Suprapubic skin (tissue), 4 donors: Measurements from ENCODE around the gene RPS6KA3. TPM values are rescaled to one million over a fixed set of nuclear protein-coding genes. Genes with fewer than 3 reads are reported as not detected.

Source experiments
- DNase-seq, 2 donors: peaks; one replicate each; pipeline ENCODE4 v3.0.0-alpha.2; 2019; ENCODE audit warnings: low spot score in 2 of 2
- H3K27ac ChIP-seq: fragments of 200-600 bp; sonication (generic); one replicate; pipeline ENCODE4 v1.5.1; 2019
- H3K27me3 ChIP-seq: fragments of 200-600 bp; sonication (generic); one replicate; pipeline ENCODE4 v1.5.1; 2019
- H3K36me3 ChIP-seq: fragments of 200-600 bp; sonication (generic); one replicate; pipeline ENCODE4 v1.5.1; 2019
- H3K4me1 ChIP-seq: fragments of 200-600 bp; sonication (generic); one replicate; pipeline ENCODE4 v1.5.1; 2019
- H3K4me3 ChIP-seq: fragments of 200-600 bp; sonication (generic); one replicate; pipeline ENCODE4 v1.5.1; 2019; ENCODE audit warnings: mild to moderate bottlenecking
- H3K9me3 ChIP-seq: fragments of 200-600 bp; sonication (generic); one replicate; pipeline ENCODE4 v1.5.1; 2019
- EP300 ChIP-seq: sonication (generic); formaldehyde crosslinking; IDR thresholded peaks from one replicate; pipeline ENCODE4 v1.6.1; 2017; ENCODE audit warnings: antibody characterized with exemption
- POLR2A ChIP-seq, 2 donors: fragments of 450-650 bp; IDR thresholded peaks; one replicate each; pipeline ENCODE4 v1.6.1; 2017; ENCODE audit warnings: antibody characterized with exemption in 2 of 2, mild to moderate bottlenecking in 2 of 2, moderate library complexity in 2 of 2
- POLR2AphosphoS5 ChIP-seq, 3 donors: sonication (generic); formaldehyde crosslinking; IDR thresholded peaks; one replicate each; pipeline ENCODE4 v1.6.1; 2017; ENCODE audit warnings: antibody characterized with exemption in 3 of 3
- WGBS: methylation state at CpG from one replicate; pipeline ENCODE4 v1.1.5; 2018; 5-methylcytosine and 5-hydroxymethylcytosine counted together
- total RNA-seq, 4 donors: library from RNA; depleted of rRNA; stranded (reverse); fragments of >200 nt; gene quantifications; one replicate each; pipeline ENCODE4 v1.1.0, GENCODE V29; 2016
- TF ChIP-seq, protein P1 (sequence below), 2 donors: fragments of 200-600 bp in 1 of 2; fragments of 450-650 bp in 1 of 2; sonication (generic) in 1 of 2; IDR thresholded peaks; one replicate each; pipeline ENCODE4 v1.5.1; 2016 to 2019; ENCODE audit warnings: antibody characterized with exemption in 2 of 2, mild to moderate bottlenecking in 1 of 2, moderate library complexity in 1 of 2

RPS6KA3 gene
- 10 to 100 TPM; 27.2 to 36.0 (median 32.2) TPM for total RNA-seq

DNA sequence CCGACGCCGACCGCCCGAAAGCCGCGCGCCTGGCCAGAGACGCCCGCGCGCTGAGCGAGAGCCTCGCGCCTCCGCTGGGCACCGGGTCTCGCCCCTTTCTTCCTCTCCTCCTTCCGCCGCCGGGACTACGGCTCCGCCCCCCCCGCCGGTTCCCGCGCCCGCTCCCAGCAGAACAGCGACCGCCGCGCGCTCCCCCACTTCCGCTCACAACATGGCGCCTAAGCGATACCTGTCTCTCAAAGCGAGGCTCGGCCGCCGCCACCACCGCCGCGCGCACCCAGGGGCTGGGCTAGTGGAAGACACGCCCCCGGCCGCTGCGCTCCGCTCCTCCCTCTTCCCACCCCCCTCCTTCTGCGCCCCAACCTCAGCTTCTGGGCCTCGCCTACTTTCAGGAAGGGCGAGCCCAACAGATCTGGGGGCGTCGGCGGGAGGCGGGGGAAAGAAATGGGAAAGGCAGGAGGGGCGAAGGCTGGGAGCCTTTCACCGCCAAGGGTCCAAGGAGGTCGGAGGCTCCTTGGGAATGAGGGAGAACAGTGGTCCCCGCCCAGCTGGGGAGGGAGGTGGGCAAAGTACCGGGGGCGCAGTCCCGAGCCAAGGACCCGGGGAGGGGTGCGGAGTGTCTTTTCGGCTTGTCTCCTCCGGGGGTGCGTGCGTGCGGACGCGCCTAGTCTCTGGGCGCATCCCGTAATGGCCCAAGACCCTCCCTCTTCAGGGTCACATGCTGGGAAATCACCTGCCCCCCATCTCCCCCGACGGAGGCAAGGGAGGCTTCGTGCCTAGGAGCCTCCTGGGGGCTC lies at the start of gene RPS6KA3:
TSS of gene RPS6KA3 (minus strand) at position 100 of the 797 bp plus-strand sequence. CDS start 277 bp downstream, outside the sequence.
- 49% methylated on average over 50 of the region's 77 CpGs for WGBS
- H3K27me3 ChIP-seq: no peaks in the 10 kb centered on the region

DNA sequence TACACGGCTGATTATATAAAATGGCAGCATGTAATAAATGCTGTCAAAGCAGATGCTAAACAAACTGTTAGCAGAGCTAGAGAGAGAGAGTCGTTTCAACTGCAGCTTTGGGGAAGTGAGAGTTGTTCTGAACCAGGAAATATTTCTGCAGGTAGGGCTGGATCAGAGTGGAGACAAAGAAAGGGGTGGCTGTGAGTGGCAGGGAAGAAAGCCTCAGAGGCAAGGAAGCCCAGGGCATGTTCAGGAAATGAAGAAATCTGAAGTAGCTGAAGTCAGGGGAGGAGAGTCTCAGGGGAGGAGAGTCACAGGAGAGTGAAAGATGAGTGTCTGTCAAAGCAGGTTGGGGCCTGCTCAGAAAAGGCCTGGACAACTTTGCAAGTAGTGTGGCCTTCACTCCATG lies 48.4 kb upstream of the RPS6KA3 start:
- no peak for DNase-seq
- Histone ChIP-seq H3K4me3 (no peak overlapping the region), H3K27ac (no peak overlapping the region), H3K4me1 (no peaks in the 10 kb centered on the region), H3K9me3 (no peaks in the 10 kb centered on the region), H3K36me3 (no peaks in the 10 kb centered on the region), H3K27me3 (no peaks in the 10 kb centered on the region)
- 46% methylated on average over 2 of the region's 2 CpGs for WGBS
- TF ChIP-seq, protein P1, sequence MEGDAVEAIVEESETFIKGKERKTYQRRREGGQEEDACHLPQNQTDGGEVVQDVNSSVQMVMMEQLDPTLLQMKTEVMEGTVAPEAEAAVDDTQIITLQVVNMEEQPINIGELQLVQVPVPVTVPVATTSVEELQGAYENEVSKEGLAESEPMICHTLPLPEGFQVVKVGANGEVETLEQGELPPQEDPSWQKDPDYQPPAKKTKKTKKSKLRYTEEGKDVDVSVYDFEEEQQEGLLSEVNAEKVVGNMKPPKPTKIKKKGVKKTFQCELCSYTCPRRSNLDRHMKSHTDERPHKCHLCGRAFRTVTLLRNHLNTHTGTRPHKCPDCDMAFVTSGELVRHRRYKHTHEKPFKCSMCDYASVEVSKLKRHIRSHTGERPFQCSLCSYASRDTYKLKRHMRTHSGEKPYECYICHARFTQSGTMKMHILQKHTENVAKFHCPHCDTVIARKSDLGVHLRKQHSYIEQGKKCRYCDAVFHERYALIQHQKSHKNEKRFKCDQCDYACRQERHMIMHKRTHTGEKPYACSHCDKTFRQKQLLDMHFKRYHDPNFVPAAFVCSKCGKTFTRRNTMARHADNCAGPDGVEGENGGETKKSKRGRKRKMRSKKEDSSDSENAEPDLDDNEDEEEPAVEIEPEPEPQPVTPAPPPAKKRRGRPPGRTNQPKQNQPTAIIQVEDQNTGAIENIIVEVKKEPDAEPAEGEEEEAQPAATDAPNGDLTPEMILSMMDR (IDR thresholded peaks at IDR 0.05): no peak
- TF ChIP-seq POLR2A (IDR thresholded peaks at IDR 0.05) (no peak), EP300 (no peak), POLR2AphosphoS5 (IDR thresholded peaks at IDR 0.05) (no peak)

More for the DNA sequence above, at the start of gene RPS6KA3:
- Histone ChIP-seq H3K36me3 (no peaks in the 10 kb centered on the region), H3K4me1 (peaks cover 14% of the 10 kb centered on the region), H3K9me3 (no peaks in the 10 kb centered on the region), H3K27ac (peak within 1 kb of the TSS; percentile 91), H3K4me3 (peak within 1 kb of the TSS; percentile 73)
- TF ChIP-seq POLR2A (IDR thresholded peaks at IDR 0.05) (peak in 1 of 2 donors; percentile 47), EP300 (no peak), POLR2AphosphoS5 (IDR thresholded peaks at IDR 0.05) (no peak)
- TF ChIP-seq, protein P1 (IDR thresholded peaks at IDR 0.05): no peak
- DNase-seq: peak; percentile 93

DNA sequence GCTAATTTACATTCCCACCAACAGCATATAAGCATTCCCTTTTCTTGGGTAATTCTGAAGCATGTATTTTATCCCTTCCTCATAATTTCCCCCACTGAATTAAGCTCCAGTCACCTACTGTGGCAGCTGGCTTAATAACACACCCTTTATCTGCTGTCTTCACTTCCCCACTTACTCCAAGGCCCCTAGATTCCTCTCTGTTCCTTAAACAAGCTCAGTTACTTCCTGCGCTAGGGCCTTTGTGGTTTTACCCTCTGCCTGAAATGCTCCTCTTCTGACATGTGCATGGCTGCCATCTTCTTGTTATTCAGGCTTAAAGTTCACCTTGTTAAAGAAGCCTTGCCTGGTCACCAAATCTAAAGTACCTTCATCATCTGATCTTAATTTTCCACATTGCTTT lies 47.2 kb upstream of the RPS6KA3 start:
- H3K36me3 ChIP-seq: no peaks in the 10 kb centered on the region
- H3K4me1 ChIP-seq: no peaks in the 10 kb centered on the region
- TF ChIP-seq POLR2AphosphoS5 (IDR thresholded peaks at IDR 0.05): no peak
- no peak for TF ChIP-seq EP300
- TF ChIP-seq, protein P1 (IDR thresholded peaks at IDR 0.05): no peak
- no peak for TF ChIP-seq POLR2A (IDR thresholded peaks at IDR 0.05)
- H3K9me3 ChIP-seq: no peaks in the 10 kb centered on the region
- WGBS: 81% methylated on average over 1 of the region's 1 CpG
- H3K27me3 ChIP-seq: no peaks in the 10 kb centered on the region
- H3K4me3 ChIP-seq: no peak overlapping the region
- DNase-seq: no peak
- H3K27ac ChIP-seq: no peak overlapping the region

DNA sequence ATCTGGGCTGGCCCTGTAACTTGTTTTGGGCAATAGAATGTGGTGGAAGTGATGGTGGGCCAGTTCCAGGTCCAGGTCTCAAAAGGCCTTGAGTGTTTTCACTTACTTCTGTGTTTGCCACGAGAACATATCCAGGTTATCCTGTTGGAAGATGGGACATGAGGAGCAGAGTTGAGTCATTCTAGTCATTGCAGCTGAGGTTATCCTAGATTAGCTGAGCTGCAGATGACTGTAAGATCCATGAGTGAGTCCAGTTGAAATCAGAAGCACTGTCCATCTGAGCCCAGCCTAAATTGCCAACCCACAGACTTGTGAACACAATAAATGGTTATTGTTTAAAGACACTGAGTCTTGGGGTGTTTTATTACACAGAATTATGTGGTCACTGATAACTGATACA lies 45.3 kb upstream of the RPS6KA3 start:
- Histone ChIP-seq H3K4me1 (no peaks in the 10 kb centered on the region), H3K9me3 (no peaks in the 10 kb centered on the region), H3K27me3 (no peaks in the 10 kb centered on the region), H3K36me3 (no peaks in the 10 kb centered on the region), H3K4me3 (no peak overlapping the region), H3K27ac (no peak overlapping the region)
- no peak for DNase-seq
- 80% methylated on average over 1 of the region's 1 CpG for WGBS
- TF ChIP-seq EP300 (no peak), POLR2AphosphoS5 (IDR thresholded peaks at IDR 0.05) (no peak), POLR2A (IDR thresholded peaks at IDR 0.05) (no peak)
- TF ChIP-seq, protein P1 (IDR thresholded peaks at IDR 0.05): no peak

DNA sequence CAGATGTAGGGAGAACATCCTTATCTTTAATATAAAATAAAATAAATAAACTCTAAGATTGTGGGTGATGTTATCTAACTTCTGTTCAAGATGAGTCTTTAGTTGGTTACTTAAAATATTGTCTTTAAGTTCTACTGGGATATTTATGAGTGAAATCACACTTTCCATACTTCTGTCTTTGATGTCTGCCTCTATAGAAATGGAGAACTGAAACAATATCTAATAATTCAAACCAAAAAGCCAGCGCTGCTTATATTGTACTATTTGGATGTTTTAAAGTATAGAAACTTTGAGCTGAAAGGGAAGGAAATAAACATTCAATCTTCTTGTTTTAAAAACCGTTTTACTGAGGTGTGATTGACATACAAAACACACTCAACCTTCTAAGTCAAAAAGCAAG lies 44.8 kb upstream of the RPS6KA3 start:
- Histone ChIP-seq H3K27ac (no peak overlapping the region), H3K4me1 (no peaks in the 10 kb centered on the region), H3K9me3 (no peaks in the 10 kb centered on the region), H3K4me3 (no peak overlapping the region), H3K36me3 (no peaks in the 10 kb centered on the region), H3K27me3 (no peaks in the 10 kb centered on the region)
- DNase-seq: no peak
- 72% methylated on average over 2 of the region's 2 CpGs for WGBS
- TF ChIP-seq POLR2A (IDR thresholded peaks at IDR 0.05) (no peak), POLR2AphosphoS5 (IDR thresholded peaks at IDR 0.05) (no peak)
- TF ChIP-seq, protein P1 (IDR thresholded peaks at IDR 0.05): no peak
